A549 (cell line): ENCODE measurements around the gene IST1. TPM values are rescaled to one million over a fixed set of nuclear protein-coding genes. Genes with fewer than 3 reads are reported as not detected.

Experiments used
- ATAC-seq, 2 experiments: fragments of 200-7000 bp in 1 of 2; fragments of >200 bp in 1 of 2; cut with Nextera tagmentation in 1 of 2; cut with Tn5 transposase in 1 of 2; 3 replicates each; pipeline versions ENCODE4 v1.8.0 to v1.9.1; 2018 to 2020; ENCODE audit warnings: mild to moderate bottlenecking in 1 of 2, moderate library complexity in 1 of 2
- CTCF ChIA-PET: fragments of 300-600 bp; sonication (Branson Sonifier 250); formaldehyde crosslinking; extraction: SDS; loops from one replicate; lab custom pipeline; 2021; ENCODE audit warnings: antibody characterized with exemption, inconsistent platforms; lab: Yijun Ruan, JAX
- POLR2A ChIA-PET: fragments of 350-600 bp; formaldehyde crosslinking; extraction: SDS; loops from one replicate; lab custom pipeline; 2021; ENCODE audit warnings: antibody characterized with exemption, inconsistent platforms; lab: Yijun Ruan, JAX
- DNase-seq, 2 experiments: peaks; one replicate each; pipeline versions ENCODE4 v3.0.0 to v3.0.0-alpha.2; 2011 to 2016; ENCODE audit warnings: low read depth in 1 of 2, low spot score in 1 of 2
- FAIRE-seq: peaks from 2 replicates; lab custom pipeline; 2011; peaks lifted over from hg19 to GRCh38; lab: Jason Lieb, UNC
- H3K27ac ChIP-seq, 2 experiments: fragments of >200 bp; sonication (Bioruptor Twin); formaldehyde crosslinking; 3 replicates each; pipeline ENCODE4 v1.5.1; 2016 to 2017
- H3K4me1 ChIP-seq: fragments of >200 bp; sonication (Bioruptor Twin); formaldehyde crosslinking; 3 replicates; pipeline ENCODE4 v1.6.1; 2016
- H3K4me2 ChIP-seq: fragments of >200 bp; sonication (Bioruptor Twin); formaldehyde crosslinking; 3 replicates; pipeline ENCODE4 v1.6.1; 2016
- H3K4me3 ChIP-seq: fragments of >200 bp; sonication (Bioruptor Twin); formaldehyde crosslinking; 3 replicates; pipeline ENCODE4 v1.5.1; 2016
- H3K9me3 ChIP-seq: fragments of >200 bp; sonication (Bioruptor Twin); formaldehyde crosslinking; 3 replicates; pipeline ENCODE4 v1.6.1; 2016
- CBX2 ChIP-seq: fragments of 200-600 bp; sonication (generic); IDR thresholded peaks from 2 replicates; pipeline ENCODE4 v1.6.1; 2016; ENCODE audit warnings: low read depth, mild to moderate bottlenecking, borderline replicate concordance
- CEBPB ChIP-seq, 2 experiments: fragments of >200 bp in 1 of 2; sonication (Bioruptor Twin) in 1 of 2; formaldehyde crosslinking in 1 of 2; IDR thresholded peaks; 2 replicates each; pipeline ENCODE4 v1.6.1; 2012 to 2016
- EHF ChIP-seq: fragments of 250-450 bp; sonication (Bioruptor Pico); IDR thresholded peaks from 2 replicates; pipeline ENCODE4 v1.5.0; 2020; ENCODE audit warnings: mild to moderate bottlenecking
- EP300 ChIP-seq, 2 experiments: fragments of >200 bp; sonication (Bioruptor Twin); formaldehyde crosslinking; IDR thresholded peaks; 2 replicates in 1 of 2; 3 replicates in 1 of 2; pipeline ENCODE4 v1.6.1; 2016 to 2017
- ESRRA ChIP-seq: fragments of 150-350 bp; IDR thresholded peaks from 2 replicates; pipeline ENCODE4 v1.6.1; 2014; ENCODE audit warnings: mild to moderate bottlenecking, low read length, borderline replicate concordance
- FOXS1 ChIP-seq: fragments of 250-450 bp; sonication (Bioruptor Pico); IDR thresholded peaks from 2 replicates; pipeline ENCODE4 v1.5.0; 2020; ENCODE audit warnings: mild to moderate bottlenecking, moderate library complexity
- GATA3 ChIP-seq: IDR thresholded peaks from 2 replicates; pipeline ENCODE4 v1.6.1; 2012; ENCODE audit warnings: borderline replicate concordance
- HOXB13 ChIP-seq: fragments of 250-450 bp; sonication (Bioruptor Pico); IDR thresholded peaks from 2 replicates; pipeline ENCODE4 v1.5.0; 2020; ENCODE audit warnings: low read depth, mild to moderate bottlenecking, moderate library complexity
- HOXB5 ChIP-seq: fragments of 250-450 bp; sonication (Bioruptor Pico); IDR thresholded peaks from 2 replicates; pipeline ENCODE4 v1.5.0; 2020; ENCODE audit warnings: mild to moderate bottlenecking, moderate library complexity
- JUN ChIP-seq, 2 experiments: fragments of >200 bp; sonication (Bioruptor Twin); formaldehyde crosslinking; IDR thresholded peaks; 2 replicates in 1 of 2; 3 replicates in 1 of 2; pipeline ENCODE4 v1.6.1; 2016 to 2017
- JUNB ChIP-seq: fragments of >200 bp; sonication (Bioruptor Twin); formaldehyde crosslinking; IDR thresholded peaks from 2 replicates; pipeline ENCODE4 v1.6.1; 2016
- KDM1A ChIP-seq: fragments of 200-600 bp; sonication (generic); IDR thresholded peaks from 2 replicates; pipeline ENCODE4 v1.6.1; 2016; ENCODE audit warnings: low read depth, mild to moderate bottlenecking
- KDM5A ChIP-seq: fragments of 200-600 bp; sonication (generic); IDR thresholded peaks from 2 replicates; pipeline ENCODE4 v1.6.1; 2016; ENCODE audit warnings: antibody characterized with exemption, mild to moderate bottlenecking
- MYC ChIP-seq: IDR thresholded peaks from 2 replicates; pipeline ENCODE4 v1.6.1; 2012; ENCODE audit warnings: mild to moderate bottlenecking, inconsistent platforms, low read length, improper control_type of control experiment, borderline replicate concordance
- NFE2L2 ChIP-seq: fragments of 150-350 bp; conservative IDR thresholded peaks from 2 replicates; pipeline ENCODE4 v1.6.1; 2014; ENCODE audit warnings: low read length
- NPAS2 ChIP-seq: fragments of 250-450 bp; sonication (Bioruptor Pico); IDR thresholded peaks from 2 replicates; pipeline ENCODE4 v1.8.0; 2022; ENCODE audit warnings: mild to moderate bottlenecking, moderate library complexity, borderline replicate concordance
- NR3C1 ChIP-seq: fragments of >200 bp; sonication (Bioruptor Twin); formaldehyde crosslinking; IDR thresholded peaks from 3 replicates; pipeline ENCODE4 v1.6.1; 2017
- PHF8 ChIP-seq: fragments of 200-600 bp; sonication (generic); IDR thresholded peaks from 2 replicates; pipeline ENCODE4 v1.6.1; 2016; ENCODE audit warnings: low read depth, mild to moderate bottlenecking, antibody characterized with exemption, moderate library complexity, borderline replicate concordance
- ZFP36 ChIP-seq: fragments of 450-650 bp; IDR thresholded peaks from 2 replicates; pipeline ENCODE4 v1.6.1; 2014; ENCODE audit warnings: borderline replicate concordance; ENCODE audit not compliant: partially characterized antibody
- WGBS: methylation state at CpG from one replicate; pipeline ENCODE4 v1.1.6; 2017; ENCODE audit errors: missing lambda C conversion rate; 5-methylcytosine and 5-hydroxymethylcytosine counted together
- polyA plus RNA-seq, 4 experiments: library from polyadenylated mRNA; depleted of rRNA in 3 of 4; stranded (reverse); fragments of >200 nt; fragmentation: RNase III in 1 of 4; extraction: RNeasy Plus Mini Kit Qiagen cat#74134 plus additional on column Dnase treatment in 1 of 4; gene quantifications; 2 replicates in 3 of 4; 3 replicates in 1 of 4; pipeline ENCODE4 v1.2.3, GENCODE V29; 2011 to 2017
- TF ChIP-seq, protein P1 (sequence below): IDR thresholded peaks from 2 replicates; pipeline ENCODE4 v1.6.1; 2012
- TF ChIP-seq, protein P2 (sequence below): fragments of 250-450 bp; sonication (Bioruptor Pico); IDR thresholded peaks from 2 replicates; pipeline ENCODE4 v1.5.0; 2020; ENCODE audit warnings: low read depth, mild to moderate bottlenecking, moderate library complexity
- TF ChIP-seq, protein P3 (sequence below): fragments of >200 bp; sonication (Bioruptor Twin); formaldehyde crosslinking; IDR thresholded peaks from 3 replicates; pipeline ENCODE4 v1.5.1; 2016
- TF ChIP-seq, protein P4 (sequence below): fragments of >200 bp; sonication (Bioruptor Twin); formaldehyde crosslinking; IDR thresholded peaks from 3 replicates; pipeline ENCODE4 v1.6.1; 2016

The IST1 gene
- polyA plus RNA-seq, 2 of the 4 experiments (the other 2 are of a cell fraction): 178 to 290 TPM

DNA sequence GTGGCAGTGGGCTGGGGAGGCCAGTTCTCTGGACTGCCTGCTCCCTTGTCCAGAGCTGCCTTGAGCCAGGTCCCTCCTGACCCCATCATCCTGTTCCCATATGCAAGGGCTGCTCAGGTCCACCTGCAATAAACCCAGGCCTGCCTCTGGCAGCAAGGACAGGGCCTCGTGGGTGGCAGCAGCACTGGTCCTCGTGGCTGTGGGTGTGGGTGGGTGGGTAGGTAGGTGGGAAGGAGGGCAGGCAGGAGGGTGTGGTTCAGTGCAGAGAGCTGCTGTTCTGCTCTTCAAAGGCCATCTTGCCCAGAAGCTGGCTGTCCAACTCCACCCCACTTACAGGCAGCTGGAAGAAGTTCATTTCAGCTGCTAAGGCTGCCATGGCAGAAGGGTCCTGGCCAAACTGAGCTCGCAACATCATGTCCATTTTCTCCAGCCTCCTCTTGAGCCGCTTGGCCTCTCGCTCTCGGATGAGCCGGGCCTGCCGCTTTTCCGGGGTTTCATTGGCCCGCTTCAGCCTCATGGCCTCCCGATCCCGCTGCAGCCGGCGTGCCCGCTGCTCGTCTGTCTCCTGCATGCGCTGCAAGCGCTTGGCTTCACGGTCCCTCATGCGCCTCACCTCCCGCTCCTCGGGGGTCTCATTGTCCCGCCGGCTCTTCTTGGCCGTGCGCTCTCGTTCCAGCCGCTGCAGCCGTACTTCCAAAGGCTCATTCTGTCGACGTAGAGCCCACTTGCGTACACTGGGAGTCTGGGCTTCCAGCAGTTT, 35.4 kb upstream of the IST1 start:
- Histone ChIP-seq H3K4me2 (no peak overlapping the region), H3K9me3 (no peaks in the 10 kb centered on the region), H3K4me1 (peaks cover 9% of the 10 kb centered on the region; the same call in 1 of the 3 replicates), H3K4me3 (no peak overlapping the region), H3K27ac (no peak overlapping the region)
- FAIRE-seq (no peak), ATAC-seq (no peak; a peak in 1 of 6 replicates), DNase-seq (no peak)
- no peak for TF ChIP-seq EP300 (IDR thresholded peaks at IDR 0.05)
- TF ChIP-seq, protein P1, sequence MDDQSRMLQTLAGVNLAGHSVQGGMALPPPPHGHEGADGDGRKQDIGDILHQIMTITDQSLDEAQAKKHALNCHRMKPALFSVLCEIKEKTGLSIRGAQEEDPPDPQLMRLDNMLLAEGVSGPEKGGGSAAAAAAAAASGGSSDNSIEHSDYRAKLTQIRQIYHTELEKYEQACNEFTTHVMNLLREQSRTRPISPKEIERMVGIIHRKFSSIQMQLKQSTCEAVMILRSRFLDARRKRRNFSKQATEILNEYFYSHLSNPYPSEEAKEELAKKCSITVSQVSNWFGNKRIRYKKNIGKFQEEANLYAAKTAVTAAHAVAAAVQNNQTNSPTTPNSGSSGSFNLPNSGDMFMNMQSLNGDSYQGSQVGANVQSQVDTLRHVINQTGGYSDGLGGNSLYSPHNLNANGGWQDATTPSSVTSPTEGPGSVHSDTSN: no peak
- TF ChIP-seq KDM5A: no peak
- TF ChIP-seq JUN (IDR thresholded peaks at IDR 0.05): no peak
- TF ChIP-seq HOXB5: no peak
- TF ChIP-seq CEBPB (IDR thresholded peaks at IDR 0.05): no peak
- no peak for TF ChIP-seq CBX2
- no peak for TF ChIP-seq ESRRA
- TF ChIP-seq HOXB13 (CRISPR knock-in tag): no peak
- TF ChIP-seq NR3C1: no peak
- TF ChIP-seq NPAS2: no peak
- POLR2A ChIA-PET: no interaction called here
- CTCF ChIA-PET: interaction anchor here (0.8 to 2.7 kb wide), 4 partner anchors 17 to 101 kb away, joined by 3 to 19 read pairs (median 6); partner anchors contain the start of gene ZNF821
- WGBS: 98% methylated on average over 30 of the region's 32 CpGs

DNA sequence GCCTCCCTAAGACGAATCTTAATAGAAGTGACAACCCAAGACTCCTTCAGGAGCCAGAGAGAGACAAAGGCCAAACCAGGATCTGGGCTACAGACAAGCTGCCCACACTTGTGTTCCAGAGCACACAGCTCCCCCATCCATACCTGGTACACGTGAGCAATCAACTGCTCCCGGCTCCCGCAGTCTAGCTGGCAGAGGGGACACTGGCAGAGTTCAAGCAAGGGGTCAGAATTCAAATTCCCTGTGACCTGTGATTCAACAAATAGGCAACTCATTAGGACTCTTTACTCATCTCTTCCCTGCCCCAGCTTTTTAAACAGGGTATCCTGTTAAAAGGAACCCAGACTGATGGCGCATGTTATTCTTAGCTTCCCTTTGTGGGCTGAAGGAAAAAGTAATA, 31.3 kb upstream of the IST1 start:
- ChIA-PET CTCF (interaction anchor here (0.5 to 5.1 kb wide), 2 partner anchors 19 to 83 kb away, joined by 4 to 30 read pairs; partner anchors contain the start of gene ZNF821), POLR2A (no interaction called here)

DNA sequence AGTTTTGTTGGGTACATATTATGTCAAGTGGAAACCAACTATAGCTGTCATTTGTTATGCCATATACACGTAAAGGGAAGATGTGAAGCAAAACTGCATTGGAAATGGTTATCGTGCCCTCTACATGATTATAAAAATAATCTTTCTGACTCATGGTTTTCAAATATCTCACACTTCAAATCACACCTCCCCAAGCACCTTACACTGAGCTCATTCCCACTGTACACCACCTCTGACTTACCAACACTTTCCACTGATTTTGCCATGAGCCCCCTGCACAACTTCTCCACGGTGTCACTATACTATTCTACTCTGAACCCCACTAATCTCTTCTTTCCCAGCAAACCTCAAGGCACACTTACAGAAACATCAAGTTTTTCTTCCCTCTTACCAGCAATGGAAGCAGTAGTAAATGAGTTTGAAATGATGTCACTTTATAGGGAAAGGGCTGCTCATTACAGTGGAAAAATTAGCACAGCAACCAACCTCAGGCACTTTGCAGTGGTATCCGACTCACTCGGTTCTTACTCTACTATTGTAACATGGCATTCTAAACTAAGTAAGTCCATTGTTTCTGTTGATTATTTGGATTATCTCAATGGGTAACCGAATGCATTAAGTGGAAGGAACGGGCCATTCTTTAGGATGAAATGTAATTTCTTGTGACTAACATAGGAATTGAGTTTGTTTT, 30.0 kb upstream of the IST1 start:
- FAIRE-seq (no peak), DNase-seq (no peak), ATAC-seq (no peak)
- no peak overlapping the region for H3K27ac ChIP-seq
- 63% methylated on average over 7 of the region's 7 CpGs for WGBS
- ChIA-PET POLR2A (no interaction called here), CTCF (interaction anchor here (0.7 to 5.1 kb wide), 2 partner anchors 17 to 96 kb away, joined by 3 to 30 read pairs; partner anchors contain the start of gene ZNF821)
- no peaks in the 10 kb centered on the region for H3K9me3 ChIP-seq
- H3K4me2 ChIP-seq: no peak overlapping the region
- H3K4me3 ChIP-seq: no peak overlapping the region
- no peaks in the 10 kb centered on the region for H3K4me1 ChIP-seq
- TF ChIP-seq NFE2L2 (no peak), GATA3 (no peak), FOXS1 (CRISPR knock-in tag) (no peak), PHF8 (no peak), ZFP36 (no peak), CEBPB (IDR thresholded peaks at IDR 0.05) (no peak), MYC (no peak), NPAS2 (no peak), KDM1A (no peak), EHF (CRISPR knock-in tag) (no peak), CBX2 (no peak)
- TF ChIP-seq, protein P2, sequence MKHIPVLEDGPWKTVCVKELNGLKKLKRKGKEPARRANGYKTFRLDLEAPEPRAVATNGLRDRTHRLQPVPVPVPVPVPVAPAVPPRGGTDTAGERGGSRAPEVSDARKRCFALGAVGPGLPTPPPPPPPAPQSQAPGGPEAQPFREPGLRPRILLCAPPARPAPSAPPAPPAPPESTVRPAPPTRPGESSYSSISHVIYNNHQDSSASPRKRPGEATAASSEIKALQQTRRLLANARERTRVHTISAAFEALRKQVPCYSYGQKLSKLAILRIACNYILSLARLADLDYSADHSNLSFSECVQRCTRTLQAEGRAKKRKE: no peak
- TF ChIP-seq, protein P3, sequence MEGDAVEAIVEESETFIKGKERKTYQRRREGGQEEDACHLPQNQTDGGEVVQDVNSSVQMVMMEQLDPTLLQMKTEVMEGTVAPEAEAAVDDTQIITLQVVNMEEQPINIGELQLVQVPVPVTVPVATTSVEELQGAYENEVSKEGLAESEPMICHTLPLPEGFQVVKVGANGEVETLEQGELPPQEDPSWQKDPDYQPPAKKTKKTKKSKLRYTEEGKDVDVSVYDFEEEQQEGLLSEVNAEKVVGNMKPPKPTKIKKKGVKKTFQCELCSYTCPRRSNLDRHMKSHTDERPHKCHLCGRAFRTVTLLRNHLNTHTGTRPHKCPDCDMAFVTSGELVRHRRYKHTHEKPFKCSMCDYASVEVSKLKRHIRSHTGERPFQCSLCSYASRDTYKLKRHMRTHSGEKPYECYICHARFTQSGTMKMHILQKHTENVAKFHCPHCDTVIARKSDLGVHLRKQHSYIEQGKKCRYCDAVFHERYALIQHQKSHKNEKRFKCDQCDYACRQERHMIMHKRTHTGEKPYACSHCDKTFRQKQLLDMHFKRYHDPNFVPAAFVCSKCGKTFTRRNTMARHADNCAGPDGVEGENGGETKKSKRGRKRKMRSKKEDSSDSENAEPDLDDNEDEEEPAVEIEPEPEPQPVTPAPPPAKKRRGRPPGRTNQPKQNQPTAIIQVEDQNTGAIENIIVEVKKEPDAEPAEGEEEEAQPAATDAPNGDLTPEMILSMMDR: no peak
- TF ChIP-seq, protein P1: no peak
- TF ChIP-seq, protein P4, sequence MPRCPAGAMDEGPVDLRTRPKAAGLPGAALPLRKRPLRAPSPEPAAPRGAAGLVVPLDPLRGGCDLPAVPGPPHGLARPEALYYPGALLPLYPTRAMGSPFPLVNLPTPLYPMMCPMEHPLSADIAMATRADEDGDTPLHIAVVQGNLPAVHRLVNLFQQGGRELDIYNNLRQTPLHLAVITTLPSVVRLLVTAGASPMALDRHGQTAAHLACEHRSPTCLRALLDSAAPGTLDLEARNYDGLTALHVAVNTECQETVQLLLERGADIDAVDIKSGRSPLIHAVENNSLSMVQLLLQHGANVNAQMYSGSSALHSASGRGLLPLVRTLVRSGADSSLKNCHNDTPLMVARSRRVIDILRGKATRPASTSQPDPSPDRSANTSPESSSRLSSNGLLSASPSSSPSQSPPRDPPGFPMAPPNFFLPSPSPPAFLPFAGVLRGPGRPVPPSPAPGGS: no peak

More for the DNA sequence above, 31.3 kb upstream of the IST1 start:
- DNase-seq: no peak
- TF ChIP-seq EHF (CRISPR knock-in tag) (no peak), JUNB (no peak), NFE2L2 (no peak)
- TF ChIP-seq, protein P2: no peak
- Histone ChIP-seq H3K4me2 (no peak overlapping the region), H3K9me3 (no peaks in the 10 kb centered on the region), H3K4me3 (no peak overlapping the region), H3K27ac (no peak overlapping the region), H3K4me1 (peaks cover under 1% of the 10 kb centered on the region; the same call in 1 of the 3 replicates)
- ATAC-seq: no peak
- FAIRE-seq: no peak
- WGBS: 93% methylated on average over 5 of the region's 5 CpGs
